GM19238 (cell line): ENCODE results near the gene SCAMP4.
A peak's percentile ranks its signal among the peaks of the same experiment; 100 is the strongest.

ENCODE experiments used
- DNase-seq: peaks from one replicate; pipeline ENCODE4 v3.0.0; 2011; ENCODE audit warnings: low spot score; ENCODE audit not compliant: insufficient read length

Gene SCAMP4, protein sequence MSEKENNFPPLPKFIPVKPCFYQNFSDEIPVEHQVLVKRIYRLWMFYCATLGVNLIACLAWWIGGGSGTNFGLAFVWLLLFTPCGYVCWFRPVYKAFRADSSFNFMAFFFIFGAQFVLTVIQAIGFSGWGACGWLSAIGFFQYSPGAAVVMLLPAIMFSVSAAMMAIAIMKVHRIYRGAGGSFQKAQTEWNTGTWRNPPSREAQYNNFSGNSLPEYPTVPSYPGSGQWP

DNA sequence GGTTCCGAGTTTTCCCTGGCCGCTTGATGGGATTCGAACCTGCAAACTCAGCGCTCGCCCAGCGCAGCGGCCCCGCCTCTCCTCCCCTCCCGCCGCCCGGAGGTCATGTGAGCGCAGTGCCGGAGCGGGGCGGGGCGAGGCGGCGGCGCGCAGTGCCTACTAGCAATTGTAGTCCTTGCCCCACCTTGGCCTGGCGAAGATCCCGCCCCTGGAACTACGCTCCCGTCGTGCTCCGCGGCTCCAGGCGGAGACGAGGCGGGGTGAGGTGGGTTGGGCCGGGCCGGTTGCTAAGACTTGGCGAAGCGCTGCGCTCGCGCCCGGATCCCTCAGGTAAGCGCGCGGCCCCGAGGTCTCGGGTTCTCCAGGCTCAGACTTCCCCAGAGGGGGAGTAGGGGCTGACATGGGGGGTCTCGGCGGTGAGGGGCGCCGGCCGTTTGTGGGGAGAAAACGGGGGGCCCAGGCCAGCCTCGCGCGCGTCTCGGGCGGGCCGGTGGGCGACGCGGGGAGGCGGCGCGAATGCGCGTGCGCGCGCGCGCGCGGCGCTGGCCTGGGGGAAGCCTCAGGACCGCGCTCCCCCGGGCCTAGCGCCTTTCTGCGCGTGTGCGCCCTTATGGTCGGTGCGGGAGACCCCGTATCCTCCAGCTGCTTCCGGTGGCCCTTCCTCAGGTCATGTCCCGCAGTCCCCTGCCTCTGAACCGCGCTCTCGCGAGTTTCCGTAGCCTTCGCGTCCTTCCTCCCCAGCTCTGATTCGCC is at the start of gene SCAMP4, which contains the start of gene ADAT3:
TSS of gene SCAMP4 (plus strand) at position 290 of the 753 bp plus-strand sequence. CDS start 9,621 bp downstream, outside the sequence.
TSS of gene ADAT3 (plus strand) at position 290 of the 753 bp plus-strand sequence. CDS start 6,649 bp downstream, outside the sequence.
- peak; percentile 94 for DNase-seq

DNA sequence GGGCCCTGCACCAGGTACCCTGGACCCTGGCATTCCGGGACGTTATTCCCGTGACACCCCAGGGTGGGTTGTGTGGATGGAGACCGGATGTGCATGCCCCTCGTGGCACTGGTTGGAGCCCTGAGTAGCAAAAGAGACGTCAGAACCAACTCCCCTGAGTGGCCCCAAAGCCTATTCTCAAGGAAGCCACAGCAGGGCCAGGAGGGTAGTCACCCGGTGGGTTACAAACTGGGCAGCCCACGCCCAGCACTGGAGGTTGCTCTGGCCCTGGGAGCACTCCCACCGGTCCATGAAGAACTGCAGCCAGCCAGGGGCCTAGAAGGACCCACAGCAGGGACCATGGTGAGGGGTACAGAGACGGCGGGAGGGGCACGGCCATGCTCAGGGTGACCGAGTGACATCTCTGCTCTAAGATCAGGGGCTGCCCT is 49.4 kb upstream of the SCAMP4 start:
- peak; percentile 35 for DNase-seq

DNA sequence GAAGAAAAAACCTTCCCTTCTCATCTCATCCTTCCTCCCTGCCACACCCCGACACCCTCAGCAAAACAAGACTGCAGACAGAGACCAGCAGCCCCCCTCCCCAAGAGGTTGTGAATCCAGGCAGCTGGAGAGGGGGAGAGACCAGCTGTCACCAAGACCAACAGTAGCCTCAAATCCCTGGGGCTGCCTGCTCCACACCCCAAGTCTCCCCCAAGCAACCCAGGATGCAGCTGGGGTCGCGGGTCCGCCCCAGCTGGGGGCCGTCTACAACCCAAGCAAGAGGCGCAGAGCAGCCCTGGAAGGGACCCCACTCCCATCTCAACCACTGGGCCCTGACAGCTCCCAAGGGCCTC is 48.9 kb upstream of the SCAMP4 start:
- peak; percentile 30 for DNase-seq

DNA sequence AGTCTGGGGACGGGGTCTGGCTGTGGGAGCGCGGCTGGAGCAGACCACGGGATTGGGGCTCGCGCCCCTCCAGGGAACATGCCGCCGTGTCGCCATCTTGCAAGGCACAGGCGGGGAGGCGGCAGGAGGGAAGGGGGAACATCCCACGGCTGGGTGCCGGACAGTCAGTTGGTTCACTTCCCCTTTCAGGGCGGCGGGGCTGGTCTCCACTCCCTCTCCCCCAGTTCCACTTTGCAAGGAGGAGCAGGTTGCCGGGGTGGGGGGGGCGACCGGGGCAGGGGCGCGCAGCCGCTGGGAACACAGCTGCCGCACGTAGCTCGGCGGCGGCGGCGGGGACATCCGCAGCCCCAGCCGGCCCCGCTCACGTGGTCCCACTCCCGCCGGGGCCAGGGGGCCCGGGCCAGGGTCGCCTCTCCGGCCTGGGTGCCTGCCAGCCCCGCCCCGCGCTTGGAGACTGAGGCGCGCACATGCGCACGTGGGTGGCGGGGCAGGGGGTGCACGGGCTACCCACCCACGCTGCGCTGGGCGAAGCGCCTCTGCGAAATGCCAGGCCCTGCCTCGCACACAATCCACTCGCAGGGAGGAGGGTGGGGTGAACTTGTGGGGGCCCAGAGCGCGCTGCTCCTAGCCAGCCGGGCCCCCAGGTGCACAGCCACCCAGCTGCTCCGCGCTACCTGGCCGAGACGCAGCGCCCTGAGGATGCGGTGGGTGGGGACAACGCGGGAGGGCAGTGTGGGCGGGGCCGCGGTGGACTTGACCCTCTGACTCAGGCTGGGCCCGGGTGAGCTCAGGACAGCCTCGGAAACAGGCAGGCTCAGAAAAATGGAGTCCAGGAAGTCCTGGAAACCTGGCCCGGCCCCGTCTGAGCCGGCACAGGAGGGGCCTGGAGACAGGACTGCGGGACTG is 48.2 kb upstream of the SCAMP4 start:
- peak; percentile 96 for DNase-seq

DNA sequence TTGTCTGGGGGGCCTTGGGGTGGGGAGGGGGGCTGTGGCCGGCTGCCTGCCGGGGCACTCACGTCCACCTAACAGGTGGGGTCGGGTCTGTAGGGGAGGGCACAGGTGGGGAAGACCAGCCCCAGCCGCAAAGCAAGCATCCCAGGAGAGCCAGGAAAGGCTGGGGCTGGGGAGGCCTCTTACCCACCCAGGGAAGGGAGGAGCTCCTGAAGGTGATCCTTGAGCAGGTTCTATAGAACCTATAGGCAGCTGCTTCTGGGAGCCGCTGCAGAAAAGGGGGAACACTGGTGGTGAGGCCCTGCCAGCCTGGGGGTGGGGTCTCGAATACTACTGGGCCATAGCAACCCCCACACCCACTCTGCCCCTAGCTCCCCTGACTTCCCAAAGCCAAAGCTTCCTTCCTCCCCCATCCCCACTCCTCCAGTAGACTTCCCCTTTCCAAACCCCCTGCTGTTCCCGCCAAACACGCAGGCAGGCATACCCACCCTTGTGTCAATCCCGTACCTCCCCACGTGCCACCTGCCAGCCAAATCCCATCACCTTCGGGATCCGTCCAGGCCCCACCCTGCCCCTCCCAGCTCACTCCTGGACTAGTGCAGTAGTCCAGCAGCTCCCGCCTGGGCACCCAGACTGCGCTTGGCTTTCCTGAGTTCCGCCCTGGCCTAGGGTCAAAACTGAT is 47.4 kb upstream of the SCAMP4 start:
- no peak for DNase-seq

DNA sequence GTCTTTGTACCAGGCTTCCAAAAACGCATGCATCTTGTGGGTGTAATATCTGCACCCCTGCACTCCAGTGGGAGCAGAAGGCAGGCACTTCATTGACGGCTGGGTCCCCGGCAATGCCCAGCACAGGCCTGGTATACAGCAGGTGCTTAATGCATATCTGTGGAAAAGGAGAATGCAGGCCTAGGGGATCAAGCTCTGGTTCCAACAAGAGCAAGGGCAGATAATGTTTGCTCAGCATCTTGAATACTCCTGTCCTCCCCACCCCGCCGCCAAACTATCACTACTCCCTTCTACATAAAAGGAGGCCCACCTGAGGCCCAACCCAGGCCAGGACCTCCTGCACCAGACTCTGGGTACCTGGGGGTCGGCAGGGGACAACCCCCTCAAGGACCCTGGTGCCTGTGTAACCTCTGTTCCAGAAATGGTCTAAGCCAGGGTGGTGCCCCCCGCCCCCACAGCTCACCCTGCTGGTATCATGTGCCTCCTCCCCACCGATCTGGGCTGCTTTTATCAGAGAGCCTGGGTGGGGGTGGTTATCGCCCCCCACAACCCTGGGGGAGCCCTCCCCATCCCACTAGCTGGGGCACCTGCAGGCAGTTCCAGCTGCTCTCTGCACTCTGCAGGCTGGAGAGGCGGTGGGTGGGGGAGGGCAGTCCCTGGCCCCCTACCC is 46.7 kb upstream of the SCAMP4 start:
- no peak for DNase-seq

DNA sequence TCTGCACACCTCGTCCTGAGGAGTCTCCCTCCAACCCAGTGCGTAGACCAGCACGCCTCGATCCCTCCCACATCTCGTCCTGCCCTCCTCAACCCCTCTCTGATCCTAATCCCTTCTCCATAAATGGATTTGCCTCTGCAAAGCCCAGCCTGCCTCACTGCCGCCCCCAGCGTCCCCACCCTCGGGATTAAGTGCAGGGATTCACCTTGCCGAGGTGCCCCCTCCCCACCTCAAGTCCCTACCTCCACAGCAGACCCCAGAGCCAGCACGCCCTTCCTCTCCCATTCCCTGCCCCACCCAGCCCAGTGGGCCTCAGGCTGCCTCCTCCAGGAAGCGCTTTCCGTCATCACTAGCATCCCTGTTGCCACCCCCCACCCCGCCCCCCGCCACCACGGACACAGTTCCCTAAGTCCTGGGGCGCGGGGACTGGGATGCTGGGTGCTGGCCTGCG is 45.8 kb upstream of the SCAMP4 start:
- DNase-seq: no peak

DNA sequence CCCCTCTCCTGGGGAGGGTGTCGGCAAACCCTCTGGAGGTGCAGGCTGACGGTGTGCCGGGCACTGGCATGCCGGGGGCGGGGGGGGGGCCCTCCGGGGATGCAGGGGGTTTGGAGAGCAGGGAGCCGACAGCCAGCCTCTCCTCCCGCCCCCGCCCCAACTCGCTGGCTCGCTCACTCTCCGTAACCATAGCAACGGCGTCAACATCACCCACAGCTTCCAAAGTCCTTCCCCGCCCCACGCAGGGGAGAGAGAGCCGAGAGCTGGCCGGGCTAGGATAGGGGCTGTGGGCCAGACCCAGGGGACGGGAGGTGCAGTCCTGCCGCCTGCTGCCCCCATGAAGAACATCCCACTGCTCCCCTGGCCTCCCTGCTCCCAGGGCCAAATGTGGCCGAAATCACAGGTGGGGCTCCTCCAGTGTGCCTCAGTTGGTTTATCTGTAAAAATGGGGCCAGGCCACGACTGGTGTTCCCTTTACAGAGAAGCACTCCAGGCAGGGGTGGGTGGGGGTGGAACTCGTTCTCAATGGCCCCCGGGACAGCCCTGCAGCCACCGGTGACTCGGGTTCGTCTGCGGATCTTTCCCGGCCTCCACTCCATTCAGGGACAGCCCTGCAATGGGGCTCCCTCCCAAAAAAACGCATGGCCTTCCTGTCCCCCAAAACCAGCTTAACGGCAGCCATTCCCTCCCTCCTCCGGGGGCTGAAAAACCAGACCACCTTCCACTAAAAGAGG is 45.0 kb upstream of the SCAMP4 start:
- DNase-seq: no peak

DNA sequence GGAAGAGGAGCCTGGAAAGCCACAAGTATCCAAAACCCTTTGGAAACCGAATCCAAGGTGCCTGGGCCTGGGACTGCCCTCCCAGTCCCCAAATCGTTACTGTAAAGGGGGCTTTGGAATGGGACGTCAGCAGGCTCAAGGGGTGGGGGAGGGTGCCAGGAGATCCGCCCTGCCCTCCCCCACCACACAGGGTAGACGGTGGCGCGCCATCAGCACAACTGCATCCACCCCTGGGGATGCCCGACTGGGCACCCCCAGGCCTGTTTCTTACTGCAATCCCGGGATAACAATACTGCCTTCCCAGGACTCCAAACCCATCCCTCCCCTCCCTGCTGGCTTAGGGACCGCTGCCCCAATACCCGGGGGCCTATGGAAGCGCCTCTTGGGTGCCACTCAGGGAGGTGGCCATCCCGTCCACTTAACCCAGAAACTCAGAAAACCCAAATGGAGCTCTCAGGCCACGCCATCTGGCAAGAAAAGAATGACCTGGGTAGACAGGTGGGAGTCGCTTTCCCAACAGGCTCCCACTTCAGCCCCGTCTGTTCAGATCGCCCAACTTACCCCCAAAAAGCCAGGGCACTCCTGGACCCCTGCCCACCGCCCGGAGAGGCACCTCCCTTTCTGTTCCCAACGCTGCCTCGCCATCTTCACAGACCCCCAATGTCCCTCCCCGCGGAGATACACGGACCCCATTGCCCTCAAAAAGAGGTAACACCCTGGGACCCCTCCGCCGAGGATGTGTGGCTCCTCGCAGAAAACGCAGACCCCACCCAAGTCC is 44.2 kb upstream of the SCAMP4 start:
- DNase-seq: no peak

DNA sequence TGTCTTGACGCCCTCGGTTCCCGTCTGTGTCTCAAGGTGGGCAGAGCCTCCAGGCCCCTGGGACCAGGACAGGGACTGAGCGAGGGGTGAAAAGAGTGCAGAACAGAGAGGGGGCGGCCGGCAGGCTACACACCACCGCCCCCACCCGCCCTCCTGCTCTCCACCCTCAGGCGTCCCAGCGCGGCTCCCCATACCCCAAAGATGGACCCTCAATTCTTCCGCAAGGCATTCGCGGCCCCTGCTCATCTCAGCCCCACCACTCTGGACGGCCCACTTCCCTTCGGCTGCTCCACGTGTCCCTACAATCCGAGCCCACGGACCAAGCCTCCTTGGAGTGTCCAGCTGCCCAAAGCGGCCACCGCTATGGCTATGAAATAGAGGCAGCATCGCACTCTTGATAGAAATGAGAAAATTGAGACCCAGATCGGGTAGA is 43.6 kb upstream of the SCAMP4 start:
- DNase-seq: no peak

DNA sequence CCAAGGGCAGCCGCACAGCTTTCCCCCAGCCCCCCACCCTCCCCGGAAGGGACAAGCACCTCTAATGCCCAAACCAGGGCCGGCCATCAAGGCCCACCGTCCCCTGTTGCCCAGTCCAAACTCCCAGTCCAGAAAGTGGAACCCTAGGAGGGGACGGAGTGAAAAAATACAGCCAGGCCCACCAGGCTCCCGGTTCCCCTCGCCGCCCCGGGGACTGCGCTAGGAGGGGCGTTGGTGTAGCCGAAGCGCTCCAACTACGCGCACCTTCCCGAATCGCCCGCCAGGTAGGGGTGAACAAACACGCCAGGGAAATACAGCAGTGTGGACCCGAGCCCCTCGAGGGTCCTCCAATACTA is 43.2 kb upstream of the SCAMP4 start:
- DNase-seq: no peak

DNA sequence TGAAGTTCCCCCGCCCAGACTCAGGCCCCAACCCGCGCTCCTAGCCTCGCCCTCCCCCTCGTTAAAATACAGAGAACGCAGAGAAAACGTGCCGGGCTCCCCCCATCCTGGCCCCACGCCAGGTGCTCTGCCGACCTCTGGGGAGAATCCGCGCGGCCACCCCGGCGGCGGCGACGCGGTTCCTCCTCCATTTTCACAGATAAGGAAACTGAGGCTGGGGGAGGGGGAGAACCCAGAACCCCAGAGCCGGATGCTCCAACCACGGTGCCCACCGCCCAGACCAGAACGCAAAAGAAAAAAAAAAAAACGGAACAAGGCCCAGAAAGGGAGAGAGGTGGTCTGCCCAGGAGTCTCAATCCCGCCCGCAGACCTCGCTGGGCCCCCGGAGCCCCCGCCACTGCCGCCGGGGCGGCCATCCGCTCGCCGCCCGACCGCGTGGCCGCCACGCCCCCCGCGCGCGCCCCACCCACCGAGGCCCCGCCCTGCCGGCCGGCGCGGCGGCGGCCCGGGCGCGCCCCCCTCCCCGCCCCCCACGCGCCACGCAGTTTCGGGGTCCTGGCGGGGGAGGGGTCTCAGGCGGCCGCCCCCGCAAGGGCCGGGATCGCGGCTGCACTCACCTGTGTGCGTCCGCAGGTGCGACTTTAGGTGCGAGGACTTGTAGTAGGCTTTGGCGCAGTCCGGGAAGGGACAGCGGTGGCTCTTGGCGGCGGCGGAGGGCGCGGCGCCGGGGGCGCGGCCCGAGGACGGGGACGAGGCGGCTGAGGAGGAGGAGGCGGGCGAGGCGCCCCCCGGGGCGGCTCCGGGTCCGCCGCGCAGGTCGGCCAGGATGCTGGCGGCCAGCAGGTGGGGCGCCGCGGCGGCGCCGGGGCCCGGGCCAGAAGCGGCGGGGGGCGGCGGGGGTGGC is 42.5 kb upstream of the SCAMP4 start:
- DNase-seq: peak; percentile 72

DNA sequence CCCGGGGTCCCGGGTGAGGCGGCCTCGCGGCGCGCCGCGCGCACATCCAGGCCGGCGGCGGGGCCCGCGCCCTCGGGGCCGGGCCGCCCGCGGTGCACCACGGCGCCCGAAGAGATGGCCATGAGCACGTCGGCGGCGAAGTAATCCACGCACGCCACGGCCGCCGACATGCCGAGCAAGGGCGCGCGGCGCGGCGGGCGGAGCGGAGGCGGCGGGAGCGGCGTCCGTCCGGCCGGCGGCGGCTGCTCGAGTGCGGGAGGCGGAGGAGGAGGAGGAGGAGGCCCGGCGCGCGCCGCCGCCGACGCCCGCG is 41.9 kb upstream of the SCAMP4 start, which contains the start of gene KLF16:
TSS of gene KLF16 (minus strand) at position 252 of the 310 bp plus-strand sequence. CDS start at position 170, 82 bp downstream.
- no peak for DNase-seq

DNA sequence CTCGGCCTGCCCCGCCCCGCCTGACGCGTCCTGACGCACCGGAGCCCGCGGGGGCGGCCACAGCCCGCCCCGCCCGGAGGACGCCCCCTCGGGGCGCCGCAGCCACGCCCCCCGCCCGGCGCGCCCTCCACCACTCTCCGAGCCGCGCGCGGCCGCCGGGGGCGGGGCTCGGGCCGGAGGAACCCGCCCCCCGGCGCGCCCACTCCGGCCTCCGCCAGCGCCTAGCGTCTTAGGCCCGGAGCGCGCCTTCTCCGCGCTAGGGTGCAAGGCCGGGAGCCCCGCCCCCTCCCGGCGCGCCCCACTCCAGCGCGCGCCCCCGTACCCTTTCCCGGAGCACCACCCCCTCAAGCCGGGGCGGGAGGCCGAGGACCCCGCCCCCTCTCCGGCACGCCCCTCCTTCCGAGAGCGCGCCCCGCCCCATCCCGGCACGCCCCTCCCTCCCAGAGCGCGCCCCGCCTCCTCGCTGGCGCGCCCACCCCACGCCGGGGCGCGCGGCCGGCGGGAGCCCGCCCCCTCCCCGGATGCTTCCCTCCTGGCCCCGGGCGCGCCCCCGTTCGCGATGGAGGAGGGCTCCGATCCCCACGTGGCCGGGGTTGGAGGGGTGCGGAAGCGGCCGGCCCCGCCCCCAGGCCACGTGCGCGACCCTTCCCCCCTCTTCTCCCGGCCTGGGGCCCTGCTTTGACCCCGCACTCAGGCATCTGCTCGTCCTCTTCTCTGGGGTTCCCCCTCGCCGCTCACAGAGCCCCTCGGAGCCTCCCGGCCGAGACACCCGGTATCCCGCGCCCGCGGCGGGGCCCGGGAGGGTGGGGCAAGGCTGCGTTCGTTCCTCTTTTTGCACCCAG is 41.3 kb upstream of the SCAMP4 start:
- DNase-seq: peak; percentile 98

DNA sequence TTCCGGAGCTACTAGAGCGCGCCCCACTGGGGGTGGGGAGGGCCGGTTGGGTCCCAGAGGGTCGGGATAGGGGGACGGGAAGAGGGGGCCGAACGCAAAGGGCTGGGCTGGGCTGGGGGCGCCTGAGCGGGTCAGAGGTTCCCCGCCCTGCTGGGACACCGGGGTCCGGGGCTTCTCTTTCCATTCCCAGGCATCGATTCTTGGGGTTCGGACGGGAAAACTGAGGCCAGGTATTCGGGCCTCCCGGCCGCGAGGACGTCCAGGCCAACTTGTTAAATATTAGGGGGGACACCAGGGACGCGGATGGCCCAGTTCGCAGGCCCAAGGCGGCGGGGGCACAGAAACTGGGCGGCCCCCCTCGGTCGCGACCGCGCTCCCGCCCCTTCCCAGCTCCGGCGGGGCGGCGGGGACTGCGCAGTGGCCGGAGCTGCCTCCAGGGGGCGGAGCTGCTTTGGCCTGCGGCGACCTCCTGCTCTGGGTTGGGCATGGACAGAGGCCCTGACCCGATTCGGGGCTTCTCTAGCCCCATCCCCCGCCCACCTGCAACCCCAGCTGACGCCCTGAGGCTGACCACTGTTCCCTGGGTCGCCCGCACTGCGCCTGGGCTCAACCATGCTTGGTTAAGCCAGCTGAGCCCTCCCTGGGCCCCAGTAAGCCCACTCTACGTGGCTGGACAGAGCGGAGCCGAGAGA is 40.6 kb upstream of the SCAMP4 start:
- peak; percentile 93 for DNase-seq

DNA sequence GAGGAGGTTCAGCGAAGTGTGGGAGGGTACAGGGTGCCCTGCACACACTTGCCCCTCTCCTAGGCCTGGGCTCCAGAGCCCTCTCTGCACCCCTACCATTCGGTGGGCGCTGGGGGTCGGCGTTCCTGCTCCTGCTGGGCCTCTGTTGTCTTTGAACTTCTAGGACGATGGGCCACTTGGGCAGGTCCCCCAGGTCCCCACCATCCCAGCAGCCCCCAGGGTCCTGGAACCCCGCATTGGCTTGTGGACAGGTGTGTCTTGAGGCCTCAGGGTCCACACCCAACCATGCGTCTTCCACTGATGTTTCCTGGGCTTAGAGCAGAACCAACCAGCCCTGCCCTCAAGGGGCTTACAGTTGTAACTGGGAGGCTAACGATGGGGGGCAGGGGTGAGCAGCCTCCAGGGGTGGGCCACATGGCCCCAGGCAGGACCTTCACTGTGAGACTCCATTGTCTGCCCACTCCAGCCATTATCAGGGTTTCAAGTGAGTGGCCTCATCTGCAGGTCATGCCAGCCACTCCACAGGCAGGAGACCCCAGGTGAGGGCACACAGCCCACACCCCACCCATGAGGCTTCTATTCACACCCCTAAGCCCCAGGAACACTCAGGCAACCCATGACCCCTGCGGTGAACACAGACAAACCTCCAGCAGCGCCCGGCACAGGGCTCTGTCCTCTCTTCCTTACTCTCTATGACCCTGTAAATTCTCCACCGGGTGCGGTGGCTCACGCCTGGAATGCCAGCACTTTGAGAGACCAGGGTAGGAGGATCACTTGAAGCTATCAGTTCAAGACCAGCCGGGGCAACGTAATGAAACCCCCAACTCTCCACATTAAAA is 39.8 kb upstream of the SCAMP4 start:
- no peak for DNase-seq
